Fibroblast of gingiva (primary cell): ENCODE results near the gene ACAN.

Source experiments
- DNase-seq: peaks from one replicate; pipeline ENCODE4 v3.0.0-alpha.2; 2011; ENCODE audit warnings: low read depth

ACAN gene

GRCh38 chr15:88902846-88903245 is 99.6 kb downstream of the ACAN start:
- no peak for DNase-seq

- DNase-seq: no peak
These were observed 101.0 kb downstream of the ACAN start for GRCh38 chr15:88904257-88904623.

- DNase-seq: peak; percentile 60
These were observed 101.5 kb downstream of the ACAN start for GRCh38 chr15:88904624-88905327.

- DNase-seq: no peak
These were observed 102.3 kb downstream of the ACAN start for GRCh38 chr15:88905576-88905975.

GRCh38 chr15:88906130-88906529 is 102.9 kb downstream of the ACAN start:
- no peak for DNase-seq

GRCh38 chr15:88906551-88906950 is 103.3 kb downstream of the ACAN start:
- no peak for DNase-seq

- DNase-seq: no peak
These were observed 103.9 kb downstream of the ACAN start for GRCh38 chr15:88907111-88907510.

GRCh38 chr15:88908123-88908522 is 104.9 kb downstream of the ACAN start:
- no peak for DNase-seq

- no peak for DNase-seq
These were observed 105.7 kb downstream of the ACAN start for GRCh38 chr15:88908697-88909621.

GRCh38 chr15:88909956-88910831 is 107.0 kb downstream of the ACAN start:
- peak; percentile 86 for DNase-seq

- no peak for DNase-seq
These were observed 108.5 kb downstream of the ACAN start for GRCh38 chr15:88911766-88912118.

GRCh38 chr15:88912500-88912921 is 109.3 kb downstream of the ACAN start:
- DNase-seq: peak; percentile 55

- DNase-seq: peak; percentile 67
These were observed 110.0 kb downstream of the ACAN start, which contains the start of gene MFGE8 for GRCh38 chr15:88913017-88913849. MFGE8 (minus strand) TSS chr15:88913379; CDS start chr15:88913319, 60 bp downstream.

- DNase-seq: no peak
These were observed 110.6 kb downstream of the ACAN start for GRCh38 chr15:88913850-88914169.

- DNase-seq: no peak
These were observed 112.1 kb downstream of the ACAN start for GRCh38 chr15:88915354-88915753.

GRCh38 chr15:88917760-88918159 is 114.5 kb downstream of the ACAN start:
- no peak for DNase-seq

- peak; percentile 97 for DNase-seq
These were observed 115.5 kb downstream of the ACAN start for GRCh38 chr15:88918738-88919137.

GRCh38 chr15:88920186-88920891 is 117.1 kb downstream of the ACAN start:
- DNase-seq: peak; percentile 60

- peak; percentile 31 for DNase-seq
These were observed 117.7 kb downstream of the ACAN start for GRCh38 chr15:88920892-88921435.
